ENCODE results near the gene ADGRF1. TPM values are rescaled to one million over a fixed set of nuclear protein-coding genes. Genes with fewer than 3 reads are reported as not detected.

Gene ADGRF1
- total RNA-seq, 4 donors from 2014 or later = not detected

GRCh38 chr6:47029865-47030561, 12.1 kb downstream of the ADGRF1 start:
- Histone ChIP-seq H3K27ac (no peak overlapping the region), H3K9me3 (no peaks in the 10 kb centered on the region), H3K36me3 (no peaks in the 10 kb centered on the region), H3K27me3 (peaks cover 0 to 5% of the 10 kb centered on the region in 2 donors), H3K4me1 (peaks cover 0 to 6% (median 0%) of the 10 kb centered on the region in 4 donors), H3K4me3 (no peak overlapping the region)
- WGBS, 2 donors = 86 to 90% methylated on average over 7 of the region's 7 CpGs
- DNase-seq (ENCODE audit: low spot score in 2 of 2) = no peak
- TF ChIP-seq EP300 (IDR thresholded peaks at IDR 0.05) = no peak
- no peak for TF ChIP-seq POLR2A (IDR thresholded peaks at IDR 0.05)
- TF ChIP-seq CTCF (IDR thresholded peaks at IDR 0.05) = no peak

DNA sequence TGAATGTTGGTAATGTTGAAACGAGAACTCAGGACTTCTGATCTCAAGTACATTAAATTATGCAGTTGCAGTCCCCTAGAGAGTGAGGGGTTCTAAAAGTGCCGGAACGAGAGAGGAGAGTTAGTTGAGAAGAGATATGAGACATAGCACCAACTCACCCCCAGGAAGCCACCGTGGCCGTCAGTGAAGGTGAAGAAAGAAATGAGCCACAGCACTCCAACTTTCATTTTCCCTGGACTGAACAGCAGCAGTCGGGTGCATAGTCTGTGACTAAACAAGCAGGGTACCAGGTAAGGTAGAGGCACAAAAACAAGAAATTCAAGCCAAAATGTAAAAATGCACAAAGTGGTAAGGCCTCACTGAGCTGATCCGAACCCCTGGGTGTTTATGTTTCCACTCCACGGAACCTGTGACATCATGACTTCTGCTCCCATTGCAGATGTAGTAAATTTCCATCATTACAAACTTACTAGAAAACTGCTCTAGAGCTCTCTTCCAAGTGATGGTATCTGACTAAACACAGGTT, 13.2 kb downstream of the ADGRF1 start:
- Histone ChIP-seq H3K36me3 (no peaks in the 10 kb centered on the region), H3K9me3 (no peaks in the 10 kb centered on the region), H3K4me3 (no peak overlapping the region), H3K27me3 (peaks cover 0 to 5% of the 10 kb centered on the region in 2 donors), H3K4me1 (no peaks in the 10 kb centered on the region), H3K27ac (no peak overlapping the region)
- no peak for DNase-seq (ENCODE audit: low spot score in 2 of 2)
- no peak for TF ChIP-seq CTCF (IDR thresholded peaks at IDR 0.05)
- no peak for TF ChIP-seq EP300 (IDR thresholded peaks at IDR 0.05)
- TF ChIP-seq POLR2A (IDR thresholded peaks at IDR 0.05) = no peak
- 80 to 85% methylated on average over 8 of the region's 8 CpGs for WGBS, 2 donors

DNA sequence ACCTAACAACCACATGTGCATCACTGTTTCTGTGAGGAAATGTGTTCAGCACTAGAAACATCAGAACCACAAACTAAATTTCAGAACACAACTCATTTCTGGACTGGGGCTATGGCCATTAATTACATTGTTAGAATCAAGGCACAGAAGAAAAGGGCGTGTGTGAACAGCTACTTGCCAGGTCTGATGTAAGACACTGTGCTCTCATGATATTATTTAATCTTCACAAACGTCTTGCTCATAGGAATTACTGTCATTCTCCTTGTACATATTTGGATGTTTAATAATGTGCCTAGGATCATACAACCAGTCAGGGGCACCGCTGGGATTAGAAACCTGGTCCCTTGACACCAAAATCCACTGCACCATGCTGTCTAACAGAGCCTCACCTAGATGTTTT, 14.8 kb downstream of the ADGRF1 start:
- Histone ChIP-seq H3K27ac (no peak overlapping the region), H3K4me3 (no peak overlapping the region), H3K9me3 (no peaks in the 10 kb centered on the region), H3K4me1 (no peaks in the 10 kb centered on the region), H3K36me3 (no peaks in the 10 kb centered on the region), H3K27me3 (no peaks in the 10 kb centered on the region)
- DNase-seq (ENCODE audit: low spot score in 2 of 2) = no peak
- WGBS, 2 donors = 70 to 71% methylated on average over 3 of the region's 3 CpGs
- TF ChIP-seq POLR2A (IDR thresholded peaks at IDR 0.05) (no peak), CTCF (IDR thresholded peaks at IDR 0.05) (no peak), EP300 (IDR thresholded peaks at IDR 0.05) (no peak)

GRCh38 chr6:47026679-47027078, 15.5 kb downstream of the ADGRF1 start:
- Histone ChIP-seq H3K4me3 (no peak overlapping the region), H3K36me3 (no peaks in the 10 kb centered on the region), H3K27ac (no peak overlapping the region), H3K9me3 (no peaks in the 10 kb centered on the region), H3K27me3 (no peaks in the 10 kb centered on the region), H3K4me1 (no peaks in the 10 kb centered on the region)
- TF ChIP-seq CTCF (IDR thresholded peaks at IDR 0.05) = no peak
- no peak for DNase-seq (ENCODE audit: low spot score in 2 of 2)
- 89 to 94% methylated on average over 5 of the region's 5 CpGs for WGBS, 2 donors

DNA sequence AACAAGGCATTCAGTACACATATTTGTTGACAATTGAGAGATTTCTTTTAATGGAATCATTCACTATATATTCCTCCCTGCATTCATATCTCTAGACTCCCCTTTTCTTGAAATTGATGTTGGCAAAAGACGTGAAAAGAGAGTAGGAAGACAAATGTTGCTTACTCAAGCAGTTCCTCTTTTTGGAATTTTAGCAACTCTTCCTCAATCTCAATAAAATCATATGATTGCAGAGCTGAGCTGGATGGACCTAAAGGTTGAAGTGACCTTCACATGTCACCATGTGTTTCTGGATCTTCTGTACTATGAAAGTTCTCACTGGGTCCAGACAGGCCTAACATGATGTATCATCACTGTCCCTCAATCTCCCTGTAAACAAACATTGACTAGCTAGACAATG, 18.6 kb downstream of the ADGRF1 start:
- H3K9me3 ChIP-seq = no peaks in the 10 kb centered on the region
- H3K4me3 ChIP-seq = no peak overlapping the region
- DNase-seq (ENCODE audit: low spot score in 2 of 2) = no peak
- TF ChIP-seq CTCF (IDR thresholded peaks at IDR 0.05) (no peak), EP300 (IDR thresholded peaks at IDR 0.05) (peak in 1 of 2 donors; percentile 33)
- no peaks in the 10 kb centered on the region for H3K4me1 ChIP-seq
- no peaks in the 10 kb centered on the region for H3K27me3 ChIP-seq
- H3K27ac ChIP-seq = no peak overlapping the region
- no peaks in the 10 kb centered on the region for H3K36me3 ChIP-seq
- 24 to 60% methylated on average over 1 of the region's 1 CpG for WGBS, 2 donors

Data from tibial nerve (tissue), 4 donors.